ENCODE results near the gene NRXN3. TPM values are rescaled to one million over a fixed set of nuclear protein-coding genes. Genes with fewer than 3 reads are reported as not detected.

Gene NRXN3
- polyA plus RNA-seq, 1 donor (not counting 4 experiments of a cell fraction or from before 2014, with no cell fraction given): 0.89 TPM

DNA sequence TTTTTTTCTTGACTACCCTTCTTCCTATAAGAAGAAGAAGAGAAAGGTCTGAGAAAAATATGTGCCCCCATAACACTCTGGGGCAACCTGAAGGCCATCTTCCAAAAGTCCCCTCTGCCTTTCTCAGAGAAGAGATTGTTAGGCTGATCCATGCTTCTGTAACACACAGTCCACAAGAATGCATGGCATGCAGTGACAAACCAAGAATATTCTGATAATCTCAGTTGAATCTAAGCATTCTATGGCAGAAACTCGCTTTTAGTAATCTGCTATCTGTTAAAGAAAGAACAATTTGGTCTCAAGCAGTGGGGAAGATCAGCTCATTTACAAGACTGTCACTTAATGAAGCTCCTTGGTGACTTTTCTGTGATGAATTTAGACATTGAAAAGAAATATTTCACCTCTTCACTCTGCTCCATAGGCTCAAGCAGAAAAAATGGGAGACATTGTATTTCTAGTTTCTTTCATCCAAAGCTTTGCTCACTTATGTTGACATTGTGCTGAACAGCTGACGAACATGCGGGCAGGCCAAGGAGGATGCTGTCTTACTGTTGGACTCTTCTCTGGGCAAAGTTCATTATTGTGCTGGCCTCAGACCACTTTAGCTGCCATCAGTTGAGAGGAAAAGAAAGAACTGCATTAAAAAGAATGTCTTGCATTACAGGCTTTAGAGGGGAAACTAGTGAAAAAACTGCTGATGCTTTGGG, 1084.0 kb downstream of the NRXN3 start:
- H3K4me1 ChIP-seq (ENCODE audit: control insufficient read depth, extremely low read depth, insufficient read depth, low read length): no peaks in the 10 kb centered on the region
- H3K9me1 ChIP-seq (ENCODE audit: control insufficient read depth, extremely low read depth, insufficient read depth, low read length): no peaks in the 10 kb centered on the region
- dilution Hi-C loops (cut with MboI; ENCODE audit: extremely low pct_ligation_motif_present, low sequenced_read_pairs): no loop called here
- no peaks in the 10 kb centered on the region for H3K27me3 ChIP-seq (ENCODE audit: control insufficient read depth, extremely low read depth, insufficient read depth, low read length)
- no peak for FAIRE-seq
- H3K79me2 ChIP-seq (ENCODE audit: control insufficient read depth, insufficient read depth, low read length): no peaks in the 10 kb centered on the region
- TF ChIP-seq CTCF (optimal IDR thresholded peaks at IDR 0.05 in 1 of 3, IDR thresholded peaks at IDR 0.05 in 1 of 3, conservative IDR thresholded peaks at IDR 0.05 in 1 of 3; ENCODE audit: extremely low read depth in 1 of 3, insufficient read depth in 2 of 3, low read length in 3 of 3) (no peak), EZH2 (IDR thresholded peaks at IDR 0.05; ENCODE audit: low read length) (no peak)
- H3K36me3 ChIP-seq (ENCODE audit: control insufficient read depth in 2 of 2, extremely low read depth in 1 of 2, insufficient read depth in 2 of 2, low read length in 2 of 2): no peaks in the 10 kb centered on the region
- no peak overlapping the region for H3K9ac ChIP-seq (ENCODE audit: control insufficient read depth, extremely low read depth, insufficient read depth, low read length)
- H3K4me3 ChIP-seq (ENCODE audit: control insufficient read depth in 2 of 3, extremely low read depth in 1 of 3, insufficient read depth in 2 of 3, low read depth in 1 of 3, low read length in 3 of 3): no peak overlapping the region
- no peak overlapping the region for H3K4me2 ChIP-seq (ENCODE audit: control insufficient read depth, extremely low read depth, insufficient read depth, low read depth, low read length)
- no peak overlapping the region for H3K27ac ChIP-seq (ENCODE audit: control insufficient read depth, insufficient read depth, low read length)
- DNase-seq (ENCODE audit: low read depth, low spot score): no peak
- no peaks in the 10 kb centered on the region for H4K20me1 ChIP-seq (ENCODE audit: control insufficient read depth, extremely low read depth, insufficient read depth, low read length)
- no peak overlapping the region for H2AFZ ChIP-seq (ENCODE audit: control insufficient read depth, low read length)
- no peaks in the 10 kb centered on the region for H3K9me3 ChIP-seq (ENCODE audit: control insufficient read depth, low read depth, low read length)

DNA sequence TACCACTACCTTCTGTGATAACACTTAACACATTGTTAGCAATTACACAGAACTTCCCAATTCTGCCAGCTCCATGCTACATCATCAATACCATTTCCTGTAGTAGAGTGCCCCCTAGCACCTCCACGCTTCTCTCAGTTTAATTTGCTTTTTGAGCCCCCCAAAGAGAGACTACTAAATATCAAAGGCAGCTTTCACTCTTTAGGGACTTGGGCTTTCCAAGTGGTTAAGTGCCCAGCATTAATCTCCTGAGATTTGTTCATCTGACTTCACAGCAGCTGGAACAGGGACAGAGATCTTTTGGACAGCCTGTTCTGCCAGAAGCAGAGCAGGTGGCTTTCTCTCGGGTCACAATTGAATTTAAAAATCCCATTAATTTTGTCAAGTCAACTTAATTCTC, 1086.2 kb downstream of the NRXN3 start:
- no peak overlapping the region for H3K9ac ChIP-seq (ENCODE audit: control insufficient read depth, extremely low read depth, insufficient read depth, low read length)
- no peaks in the 10 kb centered on the region for H3K79me2 ChIP-seq (ENCODE audit: control insufficient read depth, insufficient read depth, low read length)
- H3K9me1 ChIP-seq (ENCODE audit: control insufficient read depth, extremely low read depth, insufficient read depth, low read length): no peaks in the 10 kb centered on the region
- no peak overlapping the region for H3K4me2 ChIP-seq (ENCODE audit: control insufficient read depth, extremely low read depth, insufficient read depth, low read depth, low read length)
- H4K20me1 ChIP-seq (ENCODE audit: control insufficient read depth, extremely low read depth, insufficient read depth, low read length): no peaks in the 10 kb centered on the region
- H3K36me3 ChIP-seq (ENCODE audit: control insufficient read depth in 2 of 2, extremely low read depth in 1 of 2, insufficient read depth in 2 of 2, low read length in 2 of 2): no peaks in the 10 kb centered on the region
- no peaks in the 10 kb centered on the region for H3K27me3 ChIP-seq (ENCODE audit: control insufficient read depth, extremely low read depth, insufficient read depth, low read length)
- dilution Hi-C loops (cut with MboI; ENCODE audit: extremely low pct_ligation_motif_present, low sequenced_read_pairs): no loop called here
- no peak overlapping the region for H3K27ac ChIP-seq (ENCODE audit: control insufficient read depth, insufficient read depth, low read length)
- no peaks in the 10 kb centered on the region for H3K9me3 ChIP-seq (ENCODE audit: control insufficient read depth, low read depth, low read length)
- no peak overlapping the region for H3K4me3 ChIP-seq (ENCODE audit: control insufficient read depth in 2 of 3, extremely low read depth in 1 of 3, insufficient read depth in 2 of 3, low read depth in 1 of 3, low read length in 3 of 3)
- no peaks in the 10 kb centered on the region for H3K4me1 ChIP-seq (ENCODE audit: control insufficient read depth, extremely low read depth, insufficient read depth, low read length)
- FAIRE-seq (no peak), DNase-seq (ENCODE audit: low read depth, low spot score) (no peak)
- TF ChIP-seq CTCF (optimal IDR thresholded peaks at IDR 0.05 in 1 of 3, IDR thresholded peaks at IDR 0.05 in 1 of 3, conservative IDR thresholded peaks at IDR 0.05 in 1 of 3; ENCODE audit: extremely low read depth in 1 of 3, insufficient read depth in 2 of 3, low read length in 3 of 3) (no peak), EZH2 (IDR thresholded peaks at IDR 0.05; ENCODE audit: low read length) (no peak)
- H2AFZ ChIP-seq (ENCODE audit: control insufficient read depth, low read length): no peak overlapping the region
